OCI-LY7 (cell line): Measurements from ENCODE around the gene KRTAP10-12. TPM values are rescaled to one million over a fixed set of nuclear protein-coding genes. Genes with fewer than 3 reads are reported as not detected.
"Not testable (repeated sequence)": the region's sequence is repeated elsewhere in the genome, so short reads cannot be mapped to it uniquely, and the experiment has no call there.

Source experiments
- BruUV-seq: library from RNA; stranded (reverse); fragments of 400-500 nt; replicated peaks from 2 replicates; lab custom pipeline; 2021; lab: Mats Ljungman, UMichigan
- CTCF ChIA-PET: fragments of 300-600 bp; sonication (Branson Sonifier 250); formaldehyde crosslinking; loops from one replicate; lab custom pipeline; 2022; ENCODE audit warnings: antibody characterized with exemption; ENCODE audit not compliant: unreplicated experiment; lab: Charles Lee
- POLR2A ChIA-PET: fragments of 300-600 bp; sonication (Branson Sonifier 250); formaldehyde crosslinking; loops from one replicate; lab custom pipeline; 2022; ENCODE audit warnings: antibody characterized with exemption; lab: Charles Lee
- DNase-seq: peaks from one replicate; pipeline ENCODE4 v3.0.0-alpha.2; 2015; ENCODE audit warnings: low spot score
- H2AFZ ChIP-seq: fragments of 200-600 bp; sonication (generic), shearing (Covaris generic); 2 replicates; pipeline ENCODE4 v1.6.1; 2014; ENCODE audit warnings: mild to moderate bottlenecking, antibody characterized with exemption, low read length, moderate library complexity
- H3K27ac ChIP-seq: fragments of 200-600 bp; sonication (generic); 2 replicates; pipeline ENCODE4 v1.5.1; 2014; ENCODE audit warnings: mixed run types, low read depth, mild to moderate bottlenecking, moderate library complexity, low read length, inconsistent platforms; ENCODE audit not compliant: poor library complexity, severe bottlenecking
- H3K36me3 ChIP-seq: fragments of 200-600 bp; sonication (generic); 2 replicates; pipeline ENCODE4 v1.6.1; 2014; ENCODE audit warnings: mild to moderate bottlenecking, antibody characterized with exemption, low read length, moderate library complexity, mixed read lengths; ENCODE audit not compliant: insufficient read depth
- H3K4me1 ChIP-seq: fragments of 200-600 bp; sonication (generic); 2 replicates; pipeline ENCODE4 v1.5.1; 2014; ENCODE audit warnings: mild to moderate bottlenecking, low read length; ENCODE audit not compliant: insufficient read depth, poor library complexity, severe bottlenecking
- H3K4me2 ChIP-seq: fragments of 200-600 bp; sonication (generic); 2 replicates; pipeline ENCODE4 v1.6.1; 2014; ENCODE audit warnings: mild to moderate bottlenecking, low read length
- H3K4me3 ChIP-seq: fragments of 200-600 bp; sonication (generic); 2 replicates; pipeline ENCODE4 v1.5.1; 2014; ENCODE audit warnings: mild to moderate bottlenecking, low read depth, low read length; ENCODE audit not compliant: poor library complexity, severe bottlenecking
- H3K79me2 ChIP-seq: fragments of 200-600 bp; sonication (generic); 2 replicates; pipeline ENCODE4 v1.6.1; 2016; ENCODE audit warnings: low read depth, mild to moderate bottlenecking, low read length, moderate library complexity, mixed read lengths; ENCODE audit not compliant: insufficient read depth
- H3K9me2 ChIP-seq: fragments of 200-600 bp; sonication (generic); 2 replicates; pipeline ENCODE4 v1.6.1; 2016; ENCODE audit warnings: mild to moderate bottlenecking, low read length, mixed read lengths; ENCODE audit not compliant: insufficient read depth
- H3K9me3 ChIP-seq: fragments of 200-600 bp; sonication (generic); 2 replicates; pipeline ENCODE4 v1.6.1; 2014; ENCODE audit warnings: mild to moderate bottlenecking, mixed run types, low read length, mixed read lengths
- H4K20me1 ChIP-seq: fragments of 200-600 bp; sonication (generic); 2 replicates; pipeline ENCODE4 v1.6.1; 2014; ENCODE audit warnings: mild to moderate bottlenecking, antibody characterized with exemption, low read length, moderate library complexity, mixed read lengths; ENCODE audit not compliant: insufficient read depth
- EZH2phosphoT487 ChIP-seq: fragments of 200-600 bp; sonication (generic); IDR thresholded peaks from 2 replicates; pipeline ENCODE4 v1.6.1; 2018; ENCODE audit warnings: low read depth, borderline replicate concordance, mild to moderate bottlenecking, mixed run types, antibody characterized with exemption, low read length, moderate library complexity, mixed read lengths
- intact Hi-C: fragments of 100-400 bp; cut with micrococcal nuclease; formaldehyde crosslinking; loops from one replicate; pipeline ENCODE4 v1.10.0; 2022; ENCODE audit not compliant: unreplicated experiment
- total RNA-seq, 2 experiments: library from RNA; depleted of rRNA in 1 of 2; stranded (reverse); fragments of >200 nt in 1 of 2; shearing (Covaris generic) in 1 of 2; gene quantifications; 2 replicates each; pipeline ENCODE4 v1.2.3, GENCODE V29; 2014 to 2022
- TF ChIP-seq, protein P1 (sequence below): fragments of 200-600 bp; sonication (generic); conservative IDR thresholded peaks from 2 replicates; pipeline ENCODE4 v1.5.1; 2014; ENCODE audit warnings: mild to moderate bottlenecking, antibody characterized with exemption, low read length, moderate library complexity, mixed read lengths

Gene KRTAP10-12
- total RNA-seq, 2 experiments from 2014 or later = not detected

DNA sequence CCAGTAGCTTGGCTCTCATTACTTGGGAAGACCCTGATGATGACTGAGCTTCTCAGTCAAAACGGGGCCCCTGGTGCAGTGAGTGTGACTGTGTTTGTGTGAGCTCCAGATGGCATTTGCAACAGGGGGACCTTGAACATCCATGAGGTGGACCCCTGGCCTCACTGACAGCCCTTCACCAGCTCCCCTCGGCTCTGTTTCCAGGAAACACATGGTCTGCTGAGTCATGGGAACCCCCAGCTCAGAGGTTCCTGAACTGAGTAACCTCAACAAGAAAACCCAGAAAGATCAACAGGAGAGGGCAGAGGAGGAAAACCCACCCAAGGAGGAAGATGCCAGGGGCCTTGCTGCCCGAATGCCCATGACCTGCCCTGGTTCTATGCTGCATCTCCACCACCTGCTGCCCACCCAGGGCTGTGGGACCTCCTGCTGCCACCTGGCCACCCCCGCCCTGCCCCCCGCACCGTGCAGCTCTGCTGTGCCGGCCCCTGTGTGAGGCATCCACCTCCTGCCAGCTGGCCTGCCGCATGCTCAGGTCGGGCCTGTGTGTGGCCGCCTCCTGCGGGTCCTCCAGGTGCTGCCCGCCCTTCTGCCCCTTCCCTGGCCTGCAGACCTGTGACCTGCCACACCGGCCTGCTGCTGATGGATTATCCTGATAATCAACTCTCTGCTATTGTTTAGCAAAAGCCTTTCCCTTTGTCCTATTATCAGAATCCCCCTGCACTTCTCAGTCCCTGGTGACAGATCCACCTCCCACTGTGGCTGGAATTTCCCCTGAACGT, 10.8 kb upstream of the KRTAP10-12 start:
- CTCF ChIA-PET = no interaction called here

DNA sequence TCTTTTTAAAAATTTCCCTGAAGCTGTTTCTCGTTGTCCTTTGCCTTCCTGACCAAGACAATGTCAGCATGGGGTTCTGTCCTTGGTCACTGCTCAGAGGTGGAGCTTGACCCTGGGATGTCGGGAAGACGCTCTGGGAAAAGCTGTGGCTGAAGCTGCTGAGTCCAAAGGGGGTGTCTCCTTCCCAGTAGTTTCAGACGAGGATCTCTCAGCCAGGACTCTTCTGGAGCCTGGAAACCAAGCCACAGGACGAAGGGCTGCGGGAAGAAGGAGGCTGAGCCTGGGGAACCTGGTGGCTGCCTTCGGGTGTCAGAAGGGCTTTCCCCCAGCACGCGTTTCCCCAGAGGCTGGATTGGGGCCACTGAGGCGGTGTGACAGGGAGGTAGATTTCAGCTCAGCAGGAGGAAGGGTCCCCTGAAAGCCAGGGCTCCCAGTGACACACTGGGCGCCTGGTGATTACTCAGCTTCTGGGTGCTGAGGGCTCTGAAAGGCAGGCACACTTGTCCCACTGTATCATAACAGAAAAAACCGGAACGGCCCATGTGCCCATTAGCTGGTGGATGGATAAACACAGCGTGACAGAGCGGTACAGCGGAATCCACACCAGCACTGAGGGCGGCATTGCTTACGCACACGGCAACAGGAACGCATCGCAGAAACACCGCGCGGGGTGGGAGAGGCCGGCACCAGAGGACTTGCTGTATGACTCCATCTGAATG, 10.0 kb upstream of the KRTAP10-12 start:
- H3K4me1 ChIP-seq = no peaks in the 10 kb centered on the region
- H2AFZ ChIP-seq = no peak overlapping the region
- intact Hi-C loops = no loop called here
- no peaks in the 10 kb centered on the region for H3K9me2 ChIP-seq
- no peaks in the 10 kb centered on the region for H3K36me3 ChIP-seq
- POLR2A ChIA-PET = no interaction called here
- no peak overlapping the region for H3K4me2 ChIP-seq
- H3K27ac ChIP-seq = no peak overlapping the region
- CTCF ChIA-PET = no interaction called here
- no peak for TF ChIP-seq EZH2phosphoT487
- TF ChIP-seq, protein P1, sequence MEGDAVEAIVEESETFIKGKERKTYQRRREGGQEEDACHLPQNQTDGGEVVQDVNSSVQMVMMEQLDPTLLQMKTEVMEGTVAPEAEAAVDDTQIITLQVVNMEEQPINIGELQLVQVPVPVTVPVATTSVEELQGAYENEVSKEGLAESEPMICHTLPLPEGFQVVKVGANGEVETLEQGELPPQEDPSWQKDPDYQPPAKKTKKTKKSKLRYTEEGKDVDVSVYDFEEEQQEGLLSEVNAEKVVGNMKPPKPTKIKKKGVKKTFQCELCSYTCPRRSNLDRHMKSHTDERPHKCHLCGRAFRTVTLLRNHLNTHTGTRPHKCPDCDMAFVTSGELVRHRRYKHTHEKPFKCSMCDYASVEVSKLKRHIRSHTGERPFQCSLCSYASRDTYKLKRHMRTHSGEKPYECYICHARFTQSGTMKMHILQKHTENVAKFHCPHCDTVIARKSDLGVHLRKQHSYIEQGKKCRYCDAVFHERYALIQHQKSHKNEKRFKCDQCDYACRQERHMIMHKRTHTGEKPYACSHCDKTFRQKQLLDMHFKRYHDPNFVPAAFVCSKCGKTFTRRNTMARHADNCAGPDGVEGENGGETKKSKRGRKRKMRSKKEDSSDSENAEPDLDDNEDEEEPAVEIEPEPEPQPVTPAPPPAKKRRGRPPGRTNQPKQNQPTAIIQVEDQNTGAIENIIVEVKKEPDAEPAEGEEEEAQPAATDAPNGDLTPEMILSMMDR = no peak
- H3K79me2 ChIP-seq = no peaks in the 10 kb centered on the region
- no peak overlapping the region for H3K4me3 ChIP-seq
- no TSS peak for BruUV-seq
- DNase-seq = no peak
- no peaks in the 10 kb centered on the region for H3K9me3 ChIP-seq
- no peaks in the 10 kb centered on the region for H4K20me1 ChIP-seq

More for the DNA sequence above, 10.8 kb upstream of the KRTAP10-12 start:
- no peak overlapping the region for H3K4me3 ChIP-seq
- POLR2A ChIA-PET = no interaction called here
- no peaks in the 10 kb centered on the region for H3K36me3 ChIP-seq
- no peak overlapping the region for H3K27ac ChIP-seq
- H2AFZ ChIP-seq = no peak overlapping the region
- no peaks in the 10 kb centered on the region for H3K9me3 ChIP-seq
- H3K4me1 ChIP-seq = no peaks in the 10 kb centered on the region
- no peak overlapping the region for H3K4me2 ChIP-seq
- TF ChIP-seq EZH2phosphoT487 = no peak
- TF ChIP-seq, protein P1 = no peak
- no peaks in the 10 kb centered on the region for H3K79me2 ChIP-seq
- no TSS peak for BruUV-seq
- no peaks in the 10 kb centered on the region for H3K9me2 ChIP-seq
- no peaks in the 10 kb centered on the region for H4K20me1 ChIP-seq
- intact Hi-C loops = no loop called here
- DNase-seq = no peak

DNA sequence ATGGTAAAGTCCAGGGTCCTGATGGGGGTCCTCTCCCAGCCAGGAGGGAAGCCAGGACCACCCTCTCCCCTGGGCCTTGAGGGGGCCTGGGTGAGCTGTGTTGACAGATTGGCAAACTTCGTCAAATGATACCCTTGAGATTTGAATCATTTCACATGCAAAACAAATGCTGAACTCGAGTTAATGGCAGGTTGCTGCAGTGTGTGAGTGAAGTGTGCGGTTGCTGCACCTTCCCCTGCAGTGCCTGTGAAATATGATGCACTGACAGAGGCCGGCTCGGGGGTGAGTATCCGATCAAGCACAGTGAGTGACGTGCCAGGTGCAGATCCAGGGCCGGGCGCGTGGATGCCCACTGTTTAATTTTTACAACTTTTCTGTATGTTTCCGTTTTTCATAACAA, 9.3 kb upstream of the KRTAP10-12 start:
- Histone ChIP-seq H3K79me2 (no peaks in the 10 kb centered on the region), H3K9me2 (no peaks in the 10 kb centered on the region), H3K4me3 (no peak overlapping the region), H4K20me1 (no peaks in the 10 kb centered on the region), H2AFZ (no peak overlapping the region), H3K27ac (no peak overlapping the region), H3K4me2 (no peak overlapping the region), H3K36me3 (no peaks in the 10 kb centered on the region), H3K9me3 (0 out of 2 replicates have a peak, but pooled peaks cover 3% of the 10 kb centered on the region), H3K4me1 (no peaks in the 10 kb centered on the region)
- BruUV-seq = no TSS peak
- intact Hi-C loops = no loop called here
- TF ChIP-seq, protein P1 = no peak
- TF ChIP-seq EZH2phosphoT487 = no peak
- CTCF ChIA-PET = no interaction called here
- POLR2A ChIA-PET = no interaction called here
- no peak for DNase-seq

DNA sequence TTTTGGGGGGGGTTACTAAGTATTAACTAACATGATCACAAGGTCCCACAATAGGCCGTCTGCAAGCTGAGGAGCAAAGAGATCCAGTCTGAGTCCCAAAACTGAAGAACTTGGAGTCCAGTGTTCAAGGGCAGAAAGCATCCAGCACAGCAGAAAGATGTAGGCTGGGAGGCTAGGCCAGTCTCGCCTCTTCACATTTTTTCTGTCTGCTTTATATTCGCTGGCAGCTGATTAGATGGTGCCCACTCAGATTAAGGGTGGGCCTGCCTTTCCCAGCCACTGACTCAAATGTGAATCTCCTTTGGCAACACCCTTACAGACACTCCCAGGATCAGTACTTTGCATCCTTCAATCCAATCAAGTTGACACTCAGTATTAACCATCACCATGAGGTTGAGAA, 7.2 kb upstream of the KRTAP10-12 start:
- POLR2A ChIA-PET, intact Hi-C loops: not testable (repeated sequence)

More for the DNA sequence above, 7.2 kb upstream of the KRTAP10-12 start:
- H3K36me3 ChIP-seq, H3K4me1 ChIP-seq, H3K4me2 ChIP-seq, H3K9me2 ChIP-seq, H2AFZ ChIP-seq, H3K4me3 ChIP-seq, H3K79me2 ChIP-seq, H4K20me1 ChIP-seq, DNase-seq, H3K9me3 ChIP-seq, H3K27ac ChIP-seq, BruUV-seq, CTCF ChIA-PET: not testable (repeated sequence)
